Astrocyte (in vitro differentiated cells and primary cell): ENCODE results near the gene ZDHHC14. TPM values are rescaled to one million over a fixed set of nuclear protein-coding genes. Genes with fewer than 3 reads are reported as not detected.

Experiments used
- DNase-seq: peaks from one replicate; pipeline ENCODE4 v3.0.0-alpha.2; 2010; ENCODE audit warnings: low read depth
- FAIRE-seq: peaks from 2 replicates; lab custom pipeline; 2011; peaks lifted over from hg19 to GRCh38; lab: Jason Lieb, UNC
- H2AFZ ChIP-seq: 2 replicates; pipeline ENCODE4 v1.6.0; 2012; ENCODE audit warnings: low read depth, low read length, inconsistent platforms
- H3K27ac ChIP-seq: 2 replicates; pipeline ENCODE4 v1.5.1; 2011; ENCODE audit warnings: low read depth, low read length, inconsistent platforms
- H3K27me3 ChIP-seq: 2 replicates; pipeline ENCODE4 v1.6.0; 2011; ENCODE audit warnings: low read length, inconsistent platforms; ENCODE audit not compliant: insufficient read depth
- H3K36me3 ChIP-seq: 2 replicates; pipeline ENCODE4 v1.5.1; 2011; ENCODE audit warnings: low read length, inconsistent platforms; ENCODE audit not compliant: insufficient read depth
- H3K4me1 ChIP-seq: 2 replicates; pipeline ENCODE4 v1.5.1; 2011; ENCODE audit warnings: low read length, inconsistent platforms; ENCODE audit not compliant: insufficient read depth
- H3K4me2 ChIP-seq: 2 replicates; pipeline ENCODE4 v1.6.0; 2012; ENCODE audit warnings: low read length, inconsistent platforms
- H3K4me3 ChIP-seq: 2 replicates; pipeline ENCODE4 v1.5.1; 2011; ENCODE audit warnings: low read depth, mild to moderate bottlenecking, low read length, inconsistent platforms; ENCODE audit not compliant: insufficient read depth
- H3K79me2 ChIP-seq: 2 replicates; pipeline ENCODE4 v1.6.0; 2012; ENCODE audit warnings: mild to moderate bottlenecking, low read length, inconsistent platforms; ENCODE audit not compliant: insufficient read depth
- H3K9ac ChIP-seq: 2 replicates; pipeline ENCODE4 v1.6.0; 2012; ENCODE audit warnings: mild to moderate bottlenecking, low read length, inconsistent platforms
- H3K9me3 ChIP-seq: 2 replicates; pipeline ENCODE4 v1.5.1; 2012; ENCODE audit warnings: low read depth, mild to moderate bottlenecking, low read length, inconsistent platforms; ENCODE audit not compliant: insufficient read depth
- H4K20me1 ChIP-seq: 2 replicates; pipeline ENCODE4 v1.6.0; 2012; ENCODE audit warnings: low read length, inconsistent platforms; ENCODE audit not compliant: insufficient read depth
- H3K27ac Mint-ChIP-seq: one replicate; pipeline ENCODE4 v1.8.0; 2021; ENCODE audit warnings: mild to moderate bottlenecking, mixed read lengths; ENCODE audit not compliant: unreplicated experiment
- H3K27me3 Mint-ChIP-seq: one replicate; pipeline ENCODE4 v1.8.0; 2021; ENCODE audit warnings: low read depth, mixed read lengths; ENCODE audit not compliant: unreplicated experiment
- H3K36me3 Mint-ChIP-seq: one replicate; pipeline ENCODE4 v1.8.0; 2021; ENCODE audit warnings: low read depth, mixed read lengths; ENCODE audit not compliant: unreplicated experiment
- H3K4me1 Mint-ChIP-seq: one replicate; pipeline ENCODE4 v1.8.0; 2021; ENCODE audit warnings: low read depth, mixed read lengths; ENCODE audit not compliant: unreplicated experiment
- H3K4me3 Mint-ChIP-seq: one replicate; pipeline ENCODE4 v1.8.0; 2021; ENCODE audit warnings: mild to moderate bottlenecking, moderate library complexity, mixed read lengths; ENCODE audit not compliant: unreplicated experiment
- H3K9me3 Mint-ChIP-seq: one replicate; pipeline ENCODE4 v1.8.0; 2021; ENCODE audit warnings: mild to moderate bottlenecking, mixed read lengths; ENCODE audit not compliant: unreplicated experiment
- CTCF ChIP-seq: IDR thresholded peaks from 2 replicates; pipeline ENCODE4 v1.5.1; 2011; ENCODE audit warnings: low read depth, mild to moderate bottlenecking, inconsistent platforms, low read length, moderate library complexity; ENCODE audit not compliant: insufficient read depth
- EZH2 ChIP-seq: IDR thresholded peaks from 2 replicates; pipeline ENCODE4 v1.6.1; 2012; ENCODE audit warnings: mild to moderate bottlenecking, low read length, inconsistent platforms; ENCODE audit not compliant: insufficient read depth
- total RNA-seq: library from RNA; stranded (reverse); gene quantifications from 2 replicates; pipeline ENCODE4 v1.2.1, GENCODE V29; 2021

The ZDHHC14 gene
- total RNA-seq, 1 donor from 2014 or later = 7.2 TPM

GRCh38 chr6:157600807-157601206, 219.8 kb downstream of the ZDHHC14 start:
- H3K4me1 Mint-ChIP-seq = peaks cover under 1% of the 10 kb centered on the region
- no peak overlapping the region for H2AFZ ChIP-seq
- no peak overlapping the region for H3K4me2 ChIP-seq
- H3K4me1 ChIP-seq = no peaks in the 10 kb centered on the region
- H3K27me3 ChIP-seq = no peaks in the 10 kb centered on the region
- no peak for DNase-seq
- H3K4me3 Mint-ChIP-seq = no peak overlapping the region
- peaks cover 4% of the 10 kb centered on the region for H3K36me3 Mint-ChIP-seq
- TF ChIP-seq EZH2 = no peak
- TF ChIP-seq CTCF = no peak
- H3K36me3 ChIP-seq = no peaks in the 10 kb centered on the region
- H3K79me2 ChIP-seq = no peaks in the 10 kb centered on the region
- H3K27ac Mint-ChIP-seq = no peak overlapping the region
- no peak overlapping the region for H3K4me3 ChIP-seq
- H3K27ac ChIP-seq = no peak overlapping the region
- H4K20me1 ChIP-seq = no peaks in the 10 kb centered on the region
- no peaks in the 10 kb centered on the region for H3K9me3 Mint-ChIP-seq
- FAIRE-seq = no peak
- no peaks in the 10 kb centered on the region for H3K9me3 ChIP-seq
- no peaks in the 10 kb centered on the region for H3K27me3 Mint-ChIP-seq
- H3K9ac ChIP-seq = no peak overlapping the region

- Histone ChIP-seq H3K27me3 (no peaks in the 10 kb centered on the region), H3K4me3 (no peak overlapping the region), H3K79me2 (no peaks in the 10 kb centered on the region), H3K27ac (no peak overlapping the region), H3K9ac (no peak overlapping the region), H3K4me1 (no peaks in the 10 kb centered on the region), H3K9me3 (no peaks in the 10 kb centered on the region), H3K4me2 (no peak overlapping the region), H3K36me3 (no peaks in the 10 kb centered on the region), H2AFZ (no peak overlapping the region), H4K20me1 (no peaks in the 10 kb centered on the region)
- FAIRE-seq (no peak), DNase-seq (no peak)
- H3K36me3 Mint-ChIP-seq = peaks cover 4% of the 10 kb centered on the region
- no peaks in the 10 kb centered on the region for H3K27me3 Mint-ChIP-seq
- peaks cover 9% of the 10 kb centered on the region for H3K4me1 Mint-ChIP-seq
- no peak overlapping the region for H3K4me3 Mint-ChIP-seq
- no peaks in the 10 kb centered on the region for H3K9me3 Mint-ChIP-seq
- H3K27ac Mint-ChIP-seq = no peak overlapping the region
- TF ChIP-seq EZH2 = no peak
These were observed 221.7 kb downstream of the ZDHHC14 start for GRCh38 chr6:157602521-157603295.

- Histone ChIP-seq H2AFZ (no peak overlapping the region), H3K4me3 (no peak overlapping the region), H3K4me1 (no peaks in the 10 kb centered on the region), H3K9me3 (no peaks in the 10 kb centered on the region), H3K79me2 (no peaks in the 10 kb centered on the region), H4K20me1 (no peaks in the 10 kb centered on the region), H3K27ac (no peak overlapping the region), H3K36me3 (no peaks in the 10 kb centered on the region), H3K4me2 (no peak overlapping the region), H3K9ac (no peak overlapping the region), H3K27me3 (no peaks in the 10 kb centered on the region)
- Mint-ChIP-seq H3K27ac (no peak overlapping the region), H3K9me3 (no peaks in the 10 kb centered on the region), H3K27me3 (peaks cover 5% of the 10 kb centered on the region), H3K4me3 (no peak overlapping the region), H3K4me1 (peaks cover 9% of the 10 kb centered on the region), H3K36me3 (peaks cover 6% of the 10 kb centered on the region)
- TF ChIP-seq EZH2 = no peak
- no peak for TF ChIP-seq CTCF
- DNase-seq (no peak), FAIRE-seq (no peak)
These were observed 222.4 kb downstream of the ZDHHC14 start for GRCh38 chr6:157603314-157603940.
